GM18867 (cell line): Measurements from ENCODE around the gene PLEKHG3.

Source experiments
- ATAC-seq: cut with Tn5 transposase; IDR thresholded peaks from one replicate; pipeline ENCODE4 v1.9.1; 2021; ENCODE audit warnings: mild to moderate bottlenecking, moderate library complexity; ENCODE audit not compliant: unreplicated experiment

The PLEKHG3 gene

DNA sequence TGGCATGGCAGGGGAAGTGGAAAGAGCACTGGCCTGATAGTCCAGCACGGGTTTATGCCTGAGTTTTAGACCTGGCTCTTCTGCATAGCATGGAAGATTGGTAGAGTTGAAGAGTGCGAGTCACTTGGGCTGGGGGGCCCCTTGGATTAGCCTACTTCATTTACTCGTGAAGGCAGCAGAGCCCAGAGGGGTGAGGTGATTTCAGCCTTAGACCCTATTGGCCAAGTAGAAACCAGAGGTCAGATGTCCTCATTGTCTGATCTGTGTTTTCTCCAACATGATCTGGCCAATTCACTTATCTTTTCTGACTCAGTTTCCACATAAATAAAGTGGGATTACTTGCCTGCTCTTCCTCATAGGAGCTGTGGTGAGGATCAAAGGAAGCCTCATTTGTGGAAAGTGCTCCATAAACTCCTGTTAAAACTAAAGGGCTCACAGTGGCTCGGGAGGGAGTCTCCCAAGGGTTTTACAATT lies 1.9 kb downstream of the PLEKHG3 start:
- no peak for ATAC-seq

DNA sequence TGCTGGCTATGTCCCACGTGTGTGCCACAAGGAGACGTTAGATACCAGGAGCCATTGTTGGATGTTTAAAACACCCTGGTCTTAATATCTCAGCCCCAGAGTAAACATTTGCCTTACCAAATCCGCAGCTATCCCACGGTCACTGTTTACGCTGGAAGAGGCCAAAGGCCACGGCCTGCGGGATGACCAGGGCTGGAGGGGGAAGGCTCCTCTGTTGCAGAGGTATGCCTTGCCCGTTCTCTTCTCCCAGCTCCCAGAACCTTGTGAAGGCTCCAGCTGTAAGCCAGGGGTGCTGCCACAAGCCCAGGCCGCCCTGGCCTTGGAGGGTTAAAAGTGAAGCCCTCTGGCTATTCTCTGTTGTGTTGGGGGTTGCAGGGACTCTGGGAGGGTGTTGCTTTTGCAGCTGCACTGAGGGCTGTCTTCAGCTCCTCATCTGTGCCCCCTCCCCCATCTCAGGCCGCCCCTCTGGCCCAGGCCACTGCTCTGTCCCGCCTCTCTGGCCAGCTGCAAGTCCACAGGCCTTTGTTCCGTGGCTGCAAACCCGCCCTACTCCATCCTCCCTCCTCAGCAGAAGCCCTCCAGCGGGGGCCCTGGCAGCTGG lies 2.5 kb downstream of the PLEKHG3 start:
- no peak for ATAC-seq

DNA sequence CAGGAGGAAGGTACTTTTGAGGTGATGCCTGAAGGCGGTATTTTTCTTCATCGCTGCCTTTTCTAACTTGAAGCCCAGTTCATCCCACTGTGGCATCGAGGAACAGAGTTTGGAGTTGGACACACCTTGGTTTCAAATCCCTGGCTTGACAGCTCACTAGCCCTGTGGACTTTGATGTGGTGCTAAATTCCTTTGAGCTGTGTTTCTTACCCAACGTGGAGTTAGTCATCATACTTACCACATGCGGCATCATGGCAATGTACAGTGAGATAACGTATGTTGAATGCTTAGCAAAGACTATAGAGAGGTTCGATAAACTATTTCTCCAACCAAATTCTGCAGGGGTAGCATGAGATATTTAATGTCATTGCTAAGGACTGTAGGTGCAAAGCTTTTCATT lies 3.4 kb downstream of the PLEKHG3 start:
- ATAC-seq: no peak

DNA sequence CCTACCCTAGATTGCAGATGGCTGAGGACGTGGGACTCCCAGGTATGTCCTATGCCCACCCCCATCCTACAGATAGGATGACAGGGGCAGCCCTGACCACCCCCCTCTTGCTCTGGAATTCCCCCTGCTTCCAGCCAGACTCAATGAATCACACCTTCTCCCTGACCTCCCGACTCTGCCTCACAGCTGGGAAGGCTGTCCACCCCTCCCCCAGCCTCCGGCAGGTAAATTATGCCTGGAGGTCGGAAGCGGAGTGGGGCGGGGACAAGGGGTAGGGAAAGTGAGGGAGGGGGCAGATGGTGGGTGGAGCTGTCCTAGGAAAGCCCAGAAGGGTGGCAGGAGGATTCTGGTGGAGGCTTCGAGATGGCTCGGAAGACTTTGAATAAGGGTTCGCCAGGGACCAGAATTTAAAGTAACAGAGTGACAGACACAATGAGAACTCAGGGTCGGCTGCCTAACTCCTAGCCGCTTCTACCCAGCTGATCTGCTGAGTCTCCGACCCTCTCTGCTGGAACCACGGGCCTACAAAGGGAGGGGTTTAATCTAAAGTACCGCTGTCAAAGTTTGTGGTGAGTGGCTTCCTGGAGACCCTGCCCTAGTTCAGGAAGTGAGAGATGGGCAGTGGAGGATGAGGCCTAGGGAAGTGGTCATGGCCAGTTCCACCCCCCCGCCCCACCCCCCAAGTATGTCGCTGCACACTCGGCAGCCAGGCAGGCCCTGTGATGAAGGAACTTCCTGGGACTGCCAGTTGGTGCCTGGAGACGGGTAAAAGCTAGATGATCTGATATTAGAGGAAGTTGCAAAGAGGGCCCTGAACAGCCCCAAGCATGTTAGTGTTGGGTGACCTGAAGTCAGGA lies 4.2 kb downstream of the PLEKHG3 start:
- ATAC-seq: no peak

DNA sequence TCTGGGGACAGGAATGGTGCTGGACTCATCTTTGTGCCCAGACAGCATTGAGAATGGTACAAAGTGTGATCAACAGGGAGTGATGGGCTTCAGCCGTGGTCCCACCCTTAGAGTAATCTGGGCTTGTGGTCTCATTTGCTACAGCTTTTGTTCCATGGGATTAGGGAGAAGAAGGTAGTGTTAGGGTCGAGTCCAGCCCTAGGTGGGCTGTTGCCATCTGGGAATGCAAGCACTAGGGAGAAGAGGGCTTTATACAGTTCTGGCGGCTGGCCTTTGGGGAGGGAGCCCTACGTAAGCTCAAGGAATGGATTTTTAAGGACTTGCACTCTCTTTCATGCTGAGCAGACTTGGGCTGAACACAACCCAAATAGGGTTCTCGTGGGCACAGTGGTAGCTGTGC lies 4.9 kb downstream of the PLEKHG3 start:
- ATAC-seq: no peak

DNA sequence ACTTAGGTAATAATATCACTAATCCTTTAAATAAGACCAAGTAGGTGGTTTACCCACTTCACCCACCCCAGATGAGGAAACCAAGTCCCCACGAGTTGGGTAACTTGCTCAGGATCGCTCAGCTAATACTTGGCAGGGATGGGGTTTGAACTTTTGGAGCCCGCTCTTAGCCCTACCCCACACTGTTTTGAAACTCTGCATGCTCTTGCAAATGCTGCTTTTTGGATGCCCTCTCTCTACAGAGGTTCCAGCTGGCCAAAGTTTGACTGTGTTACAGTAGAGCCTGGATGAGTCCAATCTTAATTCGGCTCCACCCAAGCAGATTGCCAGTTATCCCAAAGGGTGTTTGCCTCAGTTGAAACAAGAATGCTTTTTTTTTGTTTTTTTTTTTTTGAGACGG lies 6.8 kb downstream of the PLEKHG3 start:
- ATAC-seq: no peak

DNA sequence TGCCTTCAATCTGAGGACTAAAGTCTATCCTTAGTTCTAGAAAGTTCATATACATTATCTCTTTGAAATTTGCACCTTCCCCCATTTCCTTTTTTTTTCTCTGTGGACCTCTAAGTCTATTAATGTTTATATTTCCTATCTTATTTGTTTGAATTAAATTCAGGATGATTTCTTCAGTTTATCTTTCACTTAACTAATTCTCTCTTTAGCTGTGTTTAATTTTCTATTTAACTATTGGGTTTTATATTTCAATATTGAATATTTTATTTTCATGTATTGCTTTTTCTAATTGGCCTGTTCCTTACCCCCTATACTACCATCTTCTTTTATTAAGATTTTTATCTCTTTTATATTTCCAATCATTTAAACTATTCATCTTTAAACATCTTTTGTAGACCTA lies 9.5 kb downstream of the PLEKHG3 start:
- ATAC-seq: no peak

DNA sequence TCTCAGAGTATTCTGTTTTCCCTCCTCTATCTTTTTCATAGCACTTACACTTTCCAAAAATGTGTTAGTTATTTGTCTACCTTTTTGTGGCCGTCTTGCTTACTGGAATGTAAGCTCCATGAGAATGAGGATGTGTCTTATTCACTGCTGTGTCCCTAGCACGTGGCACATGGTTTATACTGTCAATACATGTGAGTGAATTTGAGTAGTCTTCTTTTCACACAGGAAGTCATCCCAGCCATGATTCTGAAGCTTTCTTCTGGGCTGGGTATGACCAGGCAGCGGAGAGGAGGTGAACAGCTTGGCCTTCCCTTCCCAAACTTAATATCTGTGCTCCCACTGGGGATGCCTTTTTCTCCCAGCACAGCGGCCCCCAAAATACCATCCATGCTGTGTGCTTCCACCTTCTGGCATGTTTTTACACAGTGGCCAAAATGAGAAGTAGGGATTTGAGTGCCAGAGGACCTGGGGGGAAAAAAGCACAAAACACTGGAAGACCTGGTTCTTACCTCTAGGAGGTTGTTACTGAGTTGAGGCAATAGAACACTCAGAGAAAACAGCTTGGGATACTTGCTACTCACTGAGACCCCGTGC lies 10.3 kb downstream of the PLEKHG3 start:
- no peak for ATAC-seq

DNA sequence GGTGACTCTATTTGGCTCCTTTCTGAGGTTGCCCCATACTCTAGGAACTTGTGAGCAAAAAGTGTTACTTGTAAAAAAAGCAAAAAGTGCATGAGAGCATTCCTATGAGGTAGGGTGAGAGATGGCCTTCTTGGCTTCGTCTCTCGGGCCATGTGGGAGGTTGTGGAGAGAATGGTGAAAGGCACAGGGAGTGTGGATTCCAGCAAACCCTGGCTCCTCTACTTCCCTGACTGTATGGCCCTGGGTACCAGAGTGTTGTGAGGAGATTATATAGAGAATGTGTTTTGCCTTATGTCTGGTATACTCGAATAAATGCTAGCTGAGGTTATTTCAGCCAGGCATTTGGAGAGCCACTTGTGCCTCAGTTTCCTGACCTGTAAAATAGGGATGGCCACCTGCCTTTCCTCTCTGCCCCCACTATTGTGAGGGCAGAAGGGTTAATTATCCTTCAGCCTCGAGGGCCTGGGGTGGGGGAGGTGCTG lies 11.0 kb downstream of the PLEKHG3 start:
- ATAC-seq: no peak

DNA sequence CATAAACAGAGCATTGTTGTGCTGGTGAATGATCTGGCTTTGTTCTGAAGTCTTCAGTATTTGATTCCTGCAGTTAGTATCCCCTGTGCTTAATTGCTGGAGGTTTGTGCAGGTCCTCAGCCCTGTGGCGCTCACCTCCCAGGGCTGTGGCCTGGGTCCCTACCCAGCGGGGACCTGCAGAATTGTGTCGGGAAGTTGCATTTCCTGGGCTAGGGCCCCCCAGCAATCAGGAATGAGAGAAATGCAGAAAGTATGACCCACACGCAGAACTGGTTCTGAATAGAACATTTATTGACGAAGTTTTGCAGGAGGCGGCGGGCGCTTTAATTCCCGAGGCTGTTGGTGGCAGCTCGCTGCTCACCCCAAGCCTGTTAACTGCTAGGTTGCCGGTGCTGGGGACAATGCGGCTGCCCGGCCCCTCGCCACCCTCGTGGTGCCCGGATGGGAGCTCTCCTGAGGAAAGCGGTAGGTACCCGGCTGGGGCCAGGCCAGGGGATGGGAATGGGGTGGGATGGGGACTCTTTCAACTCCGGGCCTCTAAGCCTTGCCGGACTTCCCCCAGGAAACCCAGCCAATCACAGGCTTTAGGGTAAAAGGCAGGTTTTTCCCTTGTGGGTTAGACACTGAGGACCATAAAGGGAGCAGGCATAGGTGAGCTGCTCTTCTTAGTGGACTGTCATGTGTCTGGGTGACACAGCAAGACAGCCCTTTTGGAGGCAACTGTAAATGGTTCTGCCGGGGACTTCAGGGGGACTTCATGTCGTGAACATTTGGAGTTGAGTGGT lies 11.6 kb downstream of the PLEKHG3 start:
- ATAC-seq: no peak

DNA sequence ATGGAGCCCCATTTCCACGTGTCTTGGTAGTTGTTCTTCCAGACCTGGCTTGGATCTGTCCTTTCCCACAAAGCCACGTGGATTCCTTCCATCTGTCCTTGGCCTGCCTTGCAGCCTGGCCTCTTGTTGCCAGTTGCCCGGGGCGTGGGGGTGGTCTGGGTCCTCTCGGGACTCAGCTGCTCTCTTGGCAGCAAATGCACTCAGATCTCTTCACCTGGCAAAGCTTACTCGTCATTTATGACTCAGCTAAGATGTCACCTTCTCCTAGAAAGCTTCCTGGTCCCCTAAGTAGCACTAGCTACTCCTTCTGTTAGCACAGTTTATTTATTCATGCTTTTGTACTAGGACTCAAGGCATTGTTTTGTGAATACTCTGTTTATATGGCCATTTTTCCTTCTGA lies 13.6 kb downstream of the PLEKHG3 start:
- no peak for ATAC-seq

DNA sequence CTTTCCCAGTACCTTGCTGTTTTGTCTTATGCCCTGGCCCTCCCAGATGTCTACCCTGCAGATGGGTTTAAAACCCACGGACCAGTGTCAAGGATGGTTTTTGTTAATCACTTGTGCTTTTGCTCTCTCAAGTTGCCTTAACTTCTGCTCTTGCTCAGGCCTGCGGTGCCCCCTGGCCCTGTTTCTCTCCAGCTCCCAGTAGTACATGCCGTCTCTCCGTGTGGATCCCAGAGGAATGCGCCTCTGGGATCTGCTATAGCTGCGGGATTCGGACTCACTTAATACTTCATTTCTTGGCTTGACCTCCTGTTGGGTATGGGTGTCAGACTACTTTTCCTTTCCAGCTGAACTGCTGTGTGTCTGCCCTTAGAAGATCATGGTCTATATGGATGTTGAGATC lies 14.5 kb downstream of the PLEKHG3 start:
- ATAC-seq: no peak

DNA sequence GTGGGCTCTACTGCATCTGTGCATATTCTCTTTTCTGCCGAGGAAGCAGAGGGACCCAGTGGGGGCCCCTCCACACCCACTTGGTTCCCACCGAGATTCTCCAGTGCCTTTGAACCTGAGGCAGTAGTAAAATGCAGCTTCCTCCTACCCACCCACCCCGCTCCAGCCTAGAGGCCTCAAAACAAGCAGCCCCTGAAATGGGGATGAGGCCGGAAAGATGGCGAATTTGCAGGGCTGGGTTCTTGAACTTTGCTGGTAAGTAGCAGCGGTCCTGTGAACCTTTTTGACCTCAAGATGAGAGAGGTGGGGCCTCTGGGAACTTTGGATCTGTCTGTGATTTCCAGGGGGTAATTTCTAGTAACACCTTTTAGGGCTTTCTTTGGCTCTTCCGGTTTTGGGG lies 15.4 kb downstream of the PLEKHG3 start:
- no peak for ATAC-seq

DNA sequence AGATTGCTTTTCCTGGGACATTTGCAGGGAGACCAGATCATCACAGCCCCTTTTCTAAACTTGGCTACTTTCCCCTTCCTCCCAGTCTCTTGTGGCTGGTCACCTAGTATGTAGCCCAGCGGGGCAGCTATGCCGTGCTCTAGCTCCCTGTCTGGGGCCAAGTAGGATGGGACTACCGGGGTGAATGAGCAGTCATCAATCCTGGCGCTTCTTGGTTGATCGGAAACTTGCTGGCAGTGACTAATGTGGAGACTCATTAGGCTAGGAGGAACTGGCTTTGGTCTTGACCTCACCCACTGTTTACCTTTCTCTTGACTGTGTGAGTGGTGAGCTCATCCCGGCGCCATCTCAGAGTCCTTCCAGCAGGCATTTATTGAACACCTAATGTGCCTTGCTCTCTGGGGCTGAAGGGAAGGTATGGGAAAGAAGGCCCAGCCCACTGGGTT lies 15.9 kb downstream of the PLEKHG3 start:
- ATAC-seq: no peak

DNA sequence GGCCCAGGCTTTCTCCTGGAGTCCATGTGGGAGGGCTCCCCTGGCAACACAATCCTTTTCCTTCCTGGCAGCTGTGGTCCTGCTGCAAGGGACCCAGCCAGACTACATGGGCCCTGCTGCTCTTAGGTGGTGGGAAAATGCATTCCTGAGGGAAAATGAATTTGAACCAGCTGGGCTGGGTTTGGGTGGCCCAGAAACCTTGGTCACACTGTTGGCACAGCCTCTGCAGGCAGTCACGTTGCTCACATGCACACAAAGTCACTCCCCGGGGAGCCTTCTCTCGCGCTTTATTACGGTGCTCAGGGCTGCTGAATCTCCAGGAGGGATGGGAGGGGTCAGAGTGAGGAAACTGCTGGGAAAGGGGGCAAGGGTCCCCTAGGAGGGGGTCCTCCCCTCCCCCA lies 17.2 kb downstream of the PLEKHG3 start:
- ATAC-seq: no peak

DNA sequence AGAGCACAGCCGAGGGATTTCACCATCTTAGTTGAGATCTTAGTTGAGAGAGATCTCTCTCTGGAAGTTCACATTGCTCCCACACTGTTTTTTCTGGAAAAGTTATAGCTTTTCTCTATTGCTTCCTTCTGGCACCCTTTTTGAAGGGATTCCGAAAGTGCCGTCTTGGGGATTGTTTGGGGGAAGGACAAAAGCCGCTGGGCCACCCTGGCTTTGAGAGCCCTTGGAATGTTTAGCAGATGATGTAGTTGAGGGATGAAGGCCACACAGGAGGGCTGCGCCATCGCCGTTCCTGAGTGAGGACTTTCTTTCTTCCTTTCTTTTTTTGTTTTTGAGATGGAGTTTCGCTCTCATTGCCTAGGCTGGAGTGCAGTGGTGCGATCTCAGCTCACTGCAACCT lies 17.7 kb downstream of the PLEKHG3 start:
- no peak for ATAC-seq

DNA sequence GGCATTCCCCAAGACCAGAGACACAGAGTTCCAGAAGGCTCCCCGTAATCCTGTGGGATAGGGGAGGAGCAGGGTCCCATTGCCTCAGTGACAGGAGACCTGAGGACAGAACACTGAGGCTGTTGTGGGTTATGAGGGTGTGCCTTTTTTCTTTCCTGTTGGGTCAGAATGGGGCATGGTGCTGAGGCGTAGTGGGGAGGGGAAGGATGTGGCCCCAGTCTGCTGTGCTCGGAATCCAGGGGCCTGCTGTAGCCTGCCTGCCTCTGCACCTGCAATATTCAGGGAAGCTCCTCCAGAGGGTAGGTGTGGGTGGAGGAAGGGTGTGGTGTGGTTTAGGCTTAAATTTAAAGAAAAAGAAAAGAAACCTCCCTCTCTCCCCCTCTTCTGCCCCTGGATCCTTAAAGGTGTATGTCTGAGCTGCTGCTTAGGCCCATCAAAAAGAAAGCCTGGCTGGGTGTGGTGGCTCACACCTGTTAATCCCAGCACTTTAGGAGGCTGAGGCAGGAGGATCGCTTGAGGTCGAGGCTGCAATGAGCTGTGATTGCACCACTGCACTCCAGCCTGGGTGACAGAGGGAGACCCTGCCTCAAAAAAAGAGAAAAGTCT lies 18.7 kb downstream of the PLEKHG3 start:
- ATAC-seq: no peak

DNA sequence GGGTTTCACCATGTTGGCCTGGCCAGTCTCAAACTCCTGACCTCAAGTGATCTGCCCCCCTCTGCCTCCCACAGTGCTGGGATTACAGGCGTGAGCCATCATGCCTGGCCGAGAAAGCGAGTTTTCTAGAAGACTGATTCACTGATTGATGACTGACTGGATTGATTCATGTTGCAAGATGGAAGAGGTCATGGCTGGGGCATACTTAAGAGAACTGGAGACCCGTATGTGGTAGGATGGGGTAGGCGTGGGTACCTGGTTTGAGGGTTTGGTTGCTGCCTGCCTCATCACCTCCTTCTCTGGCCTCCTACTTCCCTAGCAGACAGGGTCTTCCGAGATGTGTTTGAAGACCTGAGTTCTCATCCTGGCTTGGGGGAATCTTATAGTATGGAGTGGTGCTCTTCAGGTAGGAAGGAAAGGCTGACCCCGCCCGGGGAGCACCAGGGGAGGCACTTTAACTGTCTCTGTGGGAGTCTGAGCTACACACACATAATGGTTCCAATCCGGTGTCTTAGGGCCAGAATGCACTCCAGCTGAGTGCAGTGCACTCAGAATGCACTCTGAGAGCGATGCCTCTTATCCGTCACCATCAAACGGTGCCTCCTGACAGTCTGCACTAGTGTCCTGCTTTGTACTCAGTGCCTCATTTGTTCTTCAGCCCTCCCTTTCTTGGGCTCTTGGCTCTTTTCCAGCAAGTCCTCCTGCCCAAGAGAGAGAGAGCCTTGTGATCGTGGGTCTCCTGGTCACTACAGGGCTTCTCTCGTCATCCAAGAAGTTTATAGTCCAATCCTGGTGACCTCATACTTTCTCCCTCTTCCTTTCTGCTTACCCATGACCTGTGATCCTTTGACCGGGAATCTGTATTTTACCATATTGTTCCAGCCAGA lies 19.7 kb downstream of the PLEKHG3 start:
- no peak for ATAC-seq

DNA sequence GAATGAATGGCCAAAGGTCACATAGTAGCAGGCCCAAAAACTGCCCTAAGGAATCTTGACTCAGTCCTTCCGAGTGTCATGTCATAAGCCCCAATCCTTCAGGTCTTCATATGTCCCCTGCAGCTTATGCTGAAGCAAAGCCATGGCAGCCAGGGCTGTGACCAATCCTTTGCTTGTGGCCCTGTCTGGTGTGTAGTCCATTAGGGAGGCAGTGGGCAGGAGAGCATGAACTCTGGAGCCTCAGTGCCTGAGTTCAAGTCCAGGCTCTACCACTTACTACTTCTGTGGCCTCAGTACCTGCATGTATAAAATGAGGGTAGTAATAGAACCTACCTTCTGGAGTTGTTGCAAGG lies 20.3 kb downstream of the PLEKHG3 start:
- ATAC-seq: no peak

DNA sequence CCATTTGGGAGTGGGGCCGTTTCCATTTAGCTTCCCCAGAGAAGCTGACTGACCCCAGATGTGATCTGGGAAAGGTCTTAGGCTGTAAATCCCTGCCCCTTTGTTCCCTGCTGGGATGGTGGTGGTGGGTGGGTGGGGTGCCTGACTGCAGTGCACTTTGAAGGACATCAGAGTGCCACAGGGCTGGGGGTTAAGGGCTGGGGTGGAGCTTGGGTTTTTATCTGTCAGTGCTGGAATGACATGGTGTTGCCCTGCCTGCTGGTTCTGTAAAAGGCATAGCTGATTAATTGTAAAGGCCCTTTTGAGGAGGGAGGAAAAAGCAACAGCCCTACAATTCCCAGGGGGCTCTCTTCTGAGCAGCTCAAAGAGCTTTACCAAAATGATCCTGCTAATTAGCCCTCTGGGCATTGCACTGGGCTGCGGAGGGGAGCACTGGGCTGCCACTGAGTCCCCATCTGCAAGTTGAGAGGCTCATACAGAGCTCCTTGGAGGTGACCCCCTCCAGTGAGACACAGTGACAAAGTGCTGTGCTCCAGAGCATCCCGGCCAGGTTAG lies 21.1 kb downstream of the PLEKHG3 start:
- ATAC-seq: no peak
